ENCODE data around the gene KAT2B. TPM values are rescaled to one million over a fixed set of nuclear protein-coding genes. Genes with fewer than 3 reads are reported as not detected.

KAT2B gene
- total RNA-seq, 1 experiment from 2014 or later = 4.6 TPM

- Histone ChIP-seq H3K36me3 (ENCODE audit: insufficient read depth, low read length, poor library complexity, severe bottlenecking) (no peaks in the 10 kb centered on the region), H3K27me3 (replicated peaks; ENCODE audit: insufficient read depth, low read depth, low read length, poor library complexity) (no peaks in the 10 kb centered on the region), H3K4me1 (ENCODE audit: insufficient read depth, low read length, poor library complexity, severe bottlenecking) (no peaks in the 10 kb centered on the region), H3K9me3 (ENCODE audit: low read depth, low read length, poor library complexity, severe bottlenecking) (no peaks in the 10 kb centered on the region), H3K4me3 (ENCODE audit: low read depth, low read length, poor library complexity, severe bottlenecking) (no peak overlapping the region), H3K27ac (ENCODE audit: low read depth, low read length, poor library complexity, severe bottlenecking) (no peak overlapping the region)
- CTCF ChIA-PET = no interaction called here
- no TSS peak for BruUV-seq (replicated peaks)
- POLR2A ChIA-PET (ENCODE audit: low non-redundant PET) = no interaction called here
- TF ChIP-seq CTCF (conservative IDR thresholded peaks at IDR 0.05; ENCODE audit: low read depth, low read length) (no peak), EZH2 (IDR thresholded peaks at IDR 0.05; ENCODE audit: borderline replicate concordance, low read depth, low read length, poor library complexity, severe bottlenecking) (no peak)
- intact Hi-C loops (cut with micrococcal nuclease; ENCODE audit: unreplicated experiment) = no loop called here
- no peak for DNase-seq (ENCODE audit: low spot score)
Measured at GRCh38 chr3:20197775-20198174, 157.5 kb downstream of the KAT2B start.

- H3K27ac ChIP-seq (ENCODE audit: low read depth, low read length, poor library complexity, severe bottlenecking) = no peak overlapping the region
- intact Hi-C loops (cut with micrococcal nuclease; ENCODE audit: unreplicated experiment) = no loop called here
- H3K27me3 ChIP-seq (replicated peaks; ENCODE audit: insufficient read depth, low read depth, low read length, poor library complexity) = no peaks in the 10 kb centered on the region
- no peak overlapping the region for H3K4me3 ChIP-seq (ENCODE audit: low read depth, low read length, poor library complexity, severe bottlenecking)
- no peaks in the 10 kb centered on the region for H3K4me1 ChIP-seq (ENCODE audit: insufficient read depth, low read length, poor library complexity, severe bottlenecking)
- no peaks in the 10 kb centered on the region for H3K36me3 ChIP-seq (ENCODE audit: insufficient read depth, low read length, poor library complexity, severe bottlenecking)
- POLR2A ChIA-PET (ENCODE audit: low non-redundant PET) = no interaction called here
- CTCF ChIA-PET = no interaction called here
- no peak for TF ChIP-seq EZH2 (IDR thresholded peaks at IDR 0.05; ENCODE audit: borderline replicate concordance, low read depth, low read length, poor library complexity, severe bottlenecking)
- no peak for TF ChIP-seq CTCF (conservative IDR thresholded peaks at IDR 0.05; ENCODE audit: low read depth, low read length)
- DNase-seq (ENCODE audit: low spot score) = no peak
- BruUV-seq (replicated peaks) = no TSS peak
- H3K9me3 ChIP-seq (ENCODE audit: low read depth, low read length, poor library complexity, severe bottlenecking) = no peaks in the 10 kb centered on the region
Measured at GRCh38 chr3:20201143-20201542, 160.9 kb downstream of the KAT2B start.

Small RNAs within 50 kb of the gene (microRNA-seq; reads per million reads assigned to microRNA genes)
- gene MIR3135A = 0.81 reads per million

Other genes starting within 250 kb of the KAT2B start
- 0.68 TPM in 1 of 2 replicates, not detected in the other for gene EFHB, start 106.2 kb upstream of the KAT2B start, total RNA-seq (2021)
- gene RAB5A, start 93.3 kb upstream of the KAT2B start, total RNA-seq (2021) = 49.7 and 50.1 TPM in 2 replicates
- not detected in 2 replicates for gene PP2D1, start 28.2 kb upstream of the KAT2B start, total RNA-seq (2021)
- 31.4 and 31.7 TPM in 2 replicates for gene SGO1, start 145.8 kb downstream of the KAT2B start, total RNA-seq (2021)